Breast epithelium (tissue), 3 donors: ENCODE data around the gene LATS1.
"Not testable (repeated sequence)": the region's sequence is repeated elsewhere in the genome, so short reads cannot be mapped to it uniquely, and the experiment has no call there.

Source experiments
- CTCF ChIP-seq, 3 donors: fragments of 450-650 bp; IDR thresholded peaks; one replicate each; pipeline ENCODE4 v1.5.1; 2016 to 2017; ENCODE audit warnings: antibody characterized with exemption in 3 of 3, mild to moderate bottlenecking in 3 of 3, moderate library complexity in 3 of 3
- POLR2A ChIP-seq: fragments of 450-650 bp; IDR thresholded peaks from one replicate; pipeline ENCODE4 v1.6.1; 2016; ENCODE audit warnings: antibody characterized with exemption, mild to moderate bottlenecking, moderate library complexity

- not testable (repeated sequence) for TF ChIP-seq CTCF (IDR thresholded peaks at IDR 0.05); POLR2A
Observed at GRCh38 chr6:149749082-149749593, 31.2 kb upstream of the LATS1 start.
